Endothelial cell (in vitro differentiated cells): ENCODE data around the gene SUPT6H. TPM values are rescaled to one million over a fixed set of nuclear protein-coding genes. Genes with fewer than 3 reads are reported as not detected.

Experiments used
- DNase-seq: peaks from one replicate; pipeline ENCODE4 v3.0.0; 2021; ENCODE audit warnings: low spot score
- H3K27ac Mint-ChIP-seq: one replicate; pipeline ENCODE4 v1.8.0; 2021; ENCODE audit warnings: mixed read lengths, inconsistent platforms; ENCODE audit not compliant: unreplicated experiment
- H3K27me3 Mint-ChIP-seq: one replicate; pipeline ENCODE4 v1.8.0; 2021; ENCODE audit warnings: mild to moderate bottlenecking, moderate library complexity, mixed read lengths, inconsistent platforms; ENCODE audit not compliant: unreplicated experiment
- H3K36me3 Mint-ChIP-seq: one replicate; pipeline ENCODE4 v1.8.0; 2021; ENCODE audit warnings: mild to moderate bottlenecking, low read depth, mixed read lengths, inconsistent platforms; ENCODE audit not compliant: unreplicated experiment
- H3K4me1 Mint-ChIP-seq: one replicate; pipeline ENCODE4 v1.8.0; 2021; ENCODE audit warnings: mild to moderate bottlenecking, mixed read lengths, inconsistent platforms; ENCODE audit not compliant: unreplicated experiment
- H3K4me3 Mint-ChIP-seq: one replicate; pipeline ENCODE4 v1.8.0; 2021; ENCODE audit warnings: mild to moderate bottlenecking, mixed read lengths, inconsistent platforms; ENCODE audit not compliant: unreplicated experiment
- H3K9me3 Mint-ChIP-seq: one replicate; pipeline ENCODE4 v1.8.0; 2021; ENCODE audit warnings: mixed read lengths, inconsistent platforms; ENCODE audit not compliant: unreplicated experiment
- CTCF ChIP-seq: fragments of 200-600 bp; sonication (generic); IDR thresholded peaks from one replicate; pipeline ENCODE4 v1.5.0; 2021; ENCODE audit warnings: antibody characterized with exemption; ENCODE audit not compliant: unreplicated experiment
- total RNA-seq: library from RNA; stranded (reverse); fragmentation: NEBNext Ultra II Directional; extraction: Animal tissue kit (Norgen Biotek cat#: 25700); gene quantifications from one replicate; pipeline ENCODE4 v1.2.1, GENCODE V29; 2021; ENCODE audit not compliant: unreplicated experiment

SUPT6H gene
- total RNA-seq, 1 donor from 2014 or later = 87.4 TPM

- no peak for DNase-seq
- H3K4me3 Mint-ChIP-seq = peak overlapping the region; percentile 79
- H3K36me3 Mint-ChIP-seq = peaks cover 64% of the 10 kb centered on the region
- peak overlapping the region; percentile 77 for H3K27ac Mint-ChIP-seq
- no peak for TF ChIP-seq CTCF
- no peaks in the 10 kb centered on the region for H3K9me3 Mint-ChIP-seq
- peaks cover 15% of the 10 kb centered on the region for H3K4me1 Mint-ChIP-seq
- peaks cover 13% of the 10 kb centered on the region for H3K27me3 Mint-ChIP-seq
Observed at GRCh38 chr17:28703552-28704218, 41.7 kb downstream of the SUPT6H start.

DNA sequence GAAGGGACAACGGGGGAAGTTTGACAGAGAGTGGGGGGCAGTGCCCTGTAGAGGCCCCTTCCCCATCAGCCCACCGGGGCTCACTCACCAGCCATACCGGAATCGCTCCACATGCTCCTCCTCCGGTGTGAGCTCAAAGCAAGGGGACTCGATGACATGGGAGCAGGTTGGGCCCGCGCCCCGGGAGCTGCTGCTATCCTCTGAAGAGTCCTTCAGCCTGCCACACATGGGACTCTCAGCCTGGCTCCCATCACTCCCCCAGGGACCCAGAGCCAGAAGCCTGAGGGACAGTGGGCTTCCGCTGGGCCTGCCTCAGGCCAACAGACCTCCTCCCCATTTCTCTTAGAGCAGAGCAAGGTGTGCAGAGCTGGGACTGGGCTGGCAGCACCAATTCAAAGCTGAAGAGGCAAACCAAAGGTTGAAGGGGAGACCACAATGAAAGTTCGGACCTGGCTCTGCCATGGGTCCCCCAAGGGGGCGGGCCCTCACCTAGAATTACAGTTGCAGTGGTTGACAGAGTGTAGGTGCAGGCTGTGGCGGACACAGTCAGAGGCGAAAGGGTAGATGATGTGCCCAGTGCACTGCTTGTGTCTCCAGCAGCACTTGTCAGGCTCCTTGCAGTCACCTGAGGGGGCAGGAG, 42.3 kb downstream of the SUPT6H start:
- Mint-ChIP-seq H3K36me3 (peaks cover 57% of the 10 kb centered on the region), H3K4me3 (no peak overlapping the region), H3K4me1 (peaks cover 15% of the 10 kb centered on the region), H3K9me3 (no peaks in the 10 kb centered on the region), H3K27ac (no peak overlapping the region), H3K27me3 (peaks cover 14% of the 10 kb centered on the region)
- TF ChIP-seq CTCF = no peak
- no peak for DNase-seq

- no peak overlapping the region for H3K4me3 Mint-ChIP-seq
- H3K27me3 Mint-ChIP-seq = peaks cover 14% of the 10 kb centered on the region
- peak overlapping the region; percentile 70 for H3K27ac Mint-ChIP-seq
- no peaks in the 10 kb centered on the region for H3K9me3 Mint-ChIP-seq
- DNase-seq = no peak
- H3K36me3 Mint-ChIP-seq = peaks cover 49% of the 10 kb centered on the region
- H3K4me1 Mint-ChIP-seq = peaks cover 15% of the 10 kb centered on the region
- TF ChIP-seq CTCF = no peak
Observed at GRCh38 chr17:28705074-28705659, 43.2 kb downstream of the SUPT6H start.

DNA sequence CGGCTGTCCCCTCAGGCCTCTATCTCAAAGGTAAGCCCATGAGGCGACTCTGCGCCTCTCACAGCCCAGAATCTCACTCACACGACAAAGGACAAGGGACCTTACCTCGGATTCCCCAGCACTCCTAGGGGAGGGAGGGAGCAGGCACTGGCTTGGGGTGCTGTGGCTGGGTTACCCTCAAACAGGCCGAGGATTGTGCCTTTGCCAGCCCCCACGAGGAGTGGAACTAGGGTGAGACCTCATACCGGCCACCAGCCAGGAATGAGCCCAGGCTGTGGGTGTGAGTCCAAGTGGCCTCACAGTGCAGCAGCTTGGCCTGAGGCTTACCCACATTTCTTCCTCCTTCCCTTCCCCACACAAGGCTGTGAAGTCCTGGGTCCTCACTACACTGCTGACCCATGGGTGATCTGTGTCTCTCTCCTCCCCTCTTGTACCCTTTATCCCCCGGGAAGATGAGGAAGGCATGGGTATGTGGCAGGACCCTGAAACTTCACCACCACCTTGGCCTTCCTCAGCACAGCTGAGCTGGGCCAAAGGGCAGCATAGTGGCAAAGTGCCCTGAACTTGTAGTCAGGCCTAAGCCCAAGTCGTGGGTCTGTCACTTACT, 43.8 kb downstream of the SUPT6H start:
- H3K4me3 Mint-ChIP-seq = no peak overlapping the region
- peaks cover 46% of the 10 kb centered on the region for H3K36me3 Mint-ChIP-seq
- H3K9me3 Mint-ChIP-seq = no peaks in the 10 kb centered on the region
- no peak for TF ChIP-seq CTCF
- H3K27ac Mint-ChIP-seq = peak overlapping the region; percentile 70
- DNase-seq = no peak
- H3K27me3 Mint-ChIP-seq = peaks cover 16% of the 10 kb centered on the region
- peaks cover 18% of the 10 kb centered on the region for H3K4me1 Mint-ChIP-seq
